HCT116 (cell line): ENCODE results near the gene HDAC7. TPM values are rescaled to one million over a fixed set of nuclear protein-coding genes. Genes with fewer than 3 reads are reported as not detected.
A peak's percentile ranks its signal among the peaks of the same experiment; 100 is the strongest.

Experiments used
- ATAC-seq: fragments of 200-7000 bp; cut with Tn5 transposase; 2 replicates; pipeline ENCODE4 v1.9.1; 2020; ENCODE audit warnings: mild to moderate bottlenecking, moderate library complexity
- BruUV-seq: library from RNA; stranded (reverse); fragments of 400-500 nt; replicated peaks from 2 replicates; lab custom pipeline; 2021; lab: Mats Ljungman, UMichigan
- CTCF ChIA-PET: fragments of 300-600 bp; sonication (Branson Sonifier 250); formaldehyde crosslinking; loops from one replicate; lab custom pipeline; 2021; ENCODE audit warnings: antibody characterized with exemption; lab: Charles Lee
- POLR2A ChIA-PET: fragments of 300-600, 350-600 bp; sonication (Branson Sonifier 250); formaldehyde crosslinking; loops from one replicate; lab custom pipeline; 2021; ENCODE audit warnings: antibody characterized with exemption; lab: Charles Lee
- RAD21 ChIA-PET, 2 experiments: fragments of 300-600 bp; sonication (Branson Sonifier 250); formaldehyde crosslinking; loops; one replicate each; lab custom pipeline; 2023; ENCODE audit warnings: low total read pairs in 2 of 2; ENCODE audit not compliant: uncharacterized antibody in 2 of 2, unreplicated experiment in 2 of 2, low non-redundant PET in 1 of 2; lab: Charles Lee
- DNase-seq: peaks from one replicate; pipeline ENCODE4 v3.0.0-alpha.2; 2010; ENCODE audit warnings: low read depth, low spot score
- H2AFZ ChIP-seq: fragments of 200-600 bp; shearing (Covaris generic), sonication (generic); 2 replicates; pipeline ENCODE4 v1.6.1; 2017; ENCODE audit warnings: low read depth, mixed run types, mixed read lengths, antibody characterized with exemption, low read length; ENCODE audit not compliant: poor library complexity, severe bottlenecking
- H3K27ac ChIP-seq: 2 replicates; pipeline ENCODE4 v1.5.1; 2012; ENCODE audit warnings: low read depth, low read length
- H3K27me3 ChIP-seq: fragments of 200-600 bp; sonication (generic); 2 replicates; pipeline ENCODE4 v1.6.1; 2016; ENCODE audit warnings: mixed run types, low read length, mixed read lengths; ENCODE audit not compliant: insufficient read depth
- H3K36me3 ChIP-seq, 2 experiments: fragments of 200-500 bp in 1 of 2; fragments of 200-600 bp in 1 of 2; sonication (Bioruptor generic) in 1 of 2; sonication (generic) in 1 of 2; 2 replicates each; pipeline versions ENCODE4 v1.5.1 to v1.6.1; 2014 to 2016; ENCODE audit warnings: low read length in 2 of 2, inconsistent platforms in 1 of 2, mixed read lengths in 1 of 2, mixed run types in 1 of 2; ENCODE audit not compliant: insufficient read depth in 2 of 2, control insufficient read depth in 1 of 2
- H3K4me1 ChIP-seq, 2 experiments: fragments of 200-600 bp in 1 of 2; sonication (generic) in 1 of 2; 2 replicates each; pipeline versions ENCODE4 v1.5.1 to v1.6.1; 2012 to 2017; ENCODE audit warnings: low read length in 2 of 2, inconsistent platforms in 1 of 2, mild to moderate bottlenecking in 1 of 2, mixed read lengths in 1 of 2, mixed run types in 1 of 2, moderate library complexity in 1 of 2; ENCODE audit not compliant: insufficient read depth in 2 of 2, control insufficient read depth in 1 of 2
- H3K4me2 ChIP-seq: fragments of 200-600 bp; sonication (generic); 2 replicates; pipeline ENCODE4 v1.6.1; 2017; ENCODE audit warnings: mixed run types, low read length, mixed read lengths
- H3K4me3 ChIP-seq, 2 experiments: fragments of 200-600 bp in 1 of 2; sonication (generic) in 1 of 2; replicated peaks in 1 of 2; 2 replicates each; pipeline ENCODE4 v1.5.1; 2011 to 2016; ENCODE audit warnings: low read length in 2 of 2, control low read depth in 1 of 2, low read depth in 1 of 2, mild to moderate bottlenecking in 1 of 2, mixed read lengths in 1 of 2, mixed run types in 1 of 2
- H3K79me2 ChIP-seq: fragments of 200-600 bp; sonication (generic); 2 replicates; pipeline ENCODE4 v1.6.1; 2017; ENCODE audit warnings: mild to moderate bottlenecking, mixed run types, low read length, moderate library complexity, mixed read lengths; ENCODE audit not compliant: insufficient read depth
- H3K9ac ChIP-seq: fragments of 200-600 bp; sonication (generic); 2 replicates; pipeline ENCODE4 v1.6.1; 2016; ENCODE audit warnings: low read length, mixed read lengths
- H3K9me2 ChIP-seq: fragments of 200-600 bp; sonication (generic), shearing (Covaris generic); 2 replicates; pipeline ENCODE4 v1.6.1; 2017; ENCODE audit warnings: mixed run types, mild to moderate bottlenecking, moderate library complexity; ENCODE audit not compliant: insufficient read depth
- H3K9me3 ChIP-seq, 2 experiments: fragments of 200-500 bp in 1 of 2; fragments of 200-600 bp in 1 of 2; sonication (Bioruptor generic) in 1 of 2; sonication (generic) in 1 of 2; 2 replicates each; pipeline ENCODE4 v1.6.1; 2014 to 2017; ENCODE audit warnings: low read length in 2 of 2, mixed read lengths in 2 of 2, inconsistent platforms in 1 of 2, low read depth in 1 of 2, mild to moderate bottlenecking in 1 of 2, mixed run types in 1 of 2, moderate library complexity in 1 of 2; ENCODE audit not compliant: control insufficient read depth in 1 of 2, insufficient read depth in 1 of 2
- H4K20me1 ChIP-seq: fragments of 200-600 bp; sonication (generic), shearing (Covaris generic); 2 replicates; pipeline ENCODE4 v1.6.1; 2017; ENCODE audit warnings: mixed run types, mild to moderate bottlenecking, moderate library complexity; ENCODE audit not compliant: insufficient read depth
- ATF3 ChIP-seq: IDR thresholded peaks from 2 replicates; pipeline ENCODE4 v1.6.1; 2012
- CBX3 ChIP-seq: IDR thresholded peaks from 2 replicates; pipeline ENCODE4 v1.6.1; 2012; ENCODE audit warnings: low read depth
- CEBPB ChIP-seq: IDR thresholded peaks from 2 replicates; pipeline ENCODE4 v1.6.1; 2012; ENCODE audit warnings: low read depth
- CTCF ChIP-seq, 3 experiments: fragments of 200-600 bp in 1 of 3; sonication (generic) in 1 of 3; IDR thresholded peaks in 2 of 3; conservative IDR thresholded peaks in 1 of 3; 2 replicates each; pipeline ENCODE4 v1.5.1; 2012 to 2017; ENCODE audit warnings: low read depth in 2 of 3, low read length in 2 of 3, antibody characterized with exemption in 1 of 3, borderline replicate concordance in 1 of 3, control low read depth in 1 of 3, mild to moderate bottlenecking in 1 of 3, mixed read lengths in 1 of 3, mixed run types in 1 of 3, moderate library complexity in 1 of 3; ENCODE audit not compliant: insufficient read depth in 1 of 3
- ELF1 ChIP-seq: IDR thresholded peaks from 2 replicates; pipeline ENCODE4 v1.6.1; 2012; ENCODE audit warnings: low read depth, borderline replicate concordance
- EZH2 ChIP-seq: fragments of 200-600 bp; sonication (generic); IDR thresholded peaks from 2 replicates; pipeline ENCODE4 v1.6.1; 2017; ENCODE audit warnings: antibody characterized with exemption, mixed run types
- EZH2phosphoT487 ChIP-seq: fragments of 200-600 bp; IDR thresholded peaks from 2 replicates; pipeline ENCODE4 v1.6.1; 2018; ENCODE audit warnings: antibody characterized with exemption, borderline replicate concordance
- JUND ChIP-seq: IDR thresholded peaks from 2 replicates; pipeline ENCODE4 v1.6.1; 2012
- MAX ChIP-seq: IDR thresholded peaks from 2 replicates; pipeline ENCODE4 v1.6.1; 2012
- POLR2A ChIP-seq: IDR thresholded peaks from 2 replicates; pipeline ENCODE4 v1.7.0; 2011; ENCODE audit warnings: borderline replicate concordance; ENCODE audit not compliant: insufficient read depth, insufficient read length; ENCODE audit errors: extremely low read depth
- POLR2AphosphoS5 ChIP-seq: IDR thresholded peaks from 2 replicates; pipeline ENCODE4 v1.6.1; 2011; ENCODE audit warnings: mild to moderate bottlenecking, low read depth, low read length, moderate library complexity
- RAD21 ChIP-seq: IDR thresholded peaks from 2 replicates; pipeline ENCODE4 v1.6.1; 2012; ENCODE audit warnings: low read depth, mild to moderate bottlenecking
- REST ChIP-seq: IDR thresholded peaks from 2 replicates; pipeline ENCODE4 v1.6.1; 2012; ENCODE audit warnings: low read depth
- SIN3A ChIP-seq: IDR thresholded peaks from 2 replicates; pipeline ENCODE4 v1.6.1; 2012; ENCODE audit warnings: low read depth
- SP1 ChIP-seq: IDR thresholded peaks from 2 replicates; pipeline ENCODE4 v1.6.1; 2012; ENCODE audit warnings: low read depth
- SRF ChIP-seq: IDR thresholded peaks from 2 replicates; pipeline ENCODE4 v1.6.1; 2012; ENCODE audit warnings: low read depth
- YY1 ChIP-seq: IDR thresholded peaks from 2 replicates; pipeline ENCODE4 v1.6.1; 2011; ENCODE audit warnings: low read length, low read depth, moderate library complexity, mild to moderate bottlenecking; ENCODE audit not compliant: insufficient replicate concordance; ENCODE audit errors: extremely low read depth
- ZFX ChIP-seq: fragments of 450-650 bp; IDR thresholded peaks from 2 replicates; pipeline ENCODE4 v1.6.1; 2017
- ZNF274 ChIP-seq: fragments of 200-500 bp; sonication (Bioruptor generic); IDR thresholded peaks from 2 replicates; pipeline ENCODE4 v1.6.1; 2014; ENCODE audit warnings: mild to moderate bottlenecking, low read depth, low read length, inconsistent platforms
- intact Hi-C: fragments of 100-400 bp; cut with micrococcal nuclease; formaldehyde crosslinking; loops from 2 replicates; pipeline ENCODE4 v1.10.0; 2022
- total RNA-seq: library from RNA; stranded (reverse); gene quantifications from one replicate; pipeline ENCODE4 v1.2.1, GENCODE V29; 2021; ENCODE audit not compliant: unreplicated experiment

The HDAC7 gene
- total RNA-seq, 1 experiment from 2014 or later: 38.1 TPM

- DNase-seq (no peak), ATAC-seq (peak; percentile 25; the same call in 1 of the 2 replicates)
- Histone ChIP-seq H3K79me2 (no peaks in the 10 kb centered on the region), H3K4me3 (no peak overlapping the region), H3K36me3 (no peaks in the 10 kb centered on the region), H3K27me3 (no peaks in the 10 kb centered on the region), H3K4me2 (peak overlapping the region; percentile 60), H3K9me3 (no peaks in the 10 kb centered on the region), H4K20me1 (no peaks in the 10 kb centered on the region), H3K27ac (no peak overlapping the region), H3K9ac (no peak overlapping the region), H3K4me1 (peaks cover 12 to 27% of the 10 kb centered on the region in 2 experiments), H2AFZ (no peak overlapping the region), H3K9me2 (no peaks in the 10 kb centered on the region)
- TF ChIP-seq CBX3: no peak
- TF ChIP-seq SRF: no peak
- no peak for TF ChIP-seq SIN3A
- TF ChIP-seq JUND: no peak
- no peak for TF ChIP-seq POLR2AphosphoS5
- TF ChIP-seq ZFX: no peak
- TF ChIP-seq CEBPB: no peak
- TF ChIP-seq ATF3: no peak
- TF ChIP-seq RAD21: no peak
- TF ChIP-seq EZH2: no peak
- no peak for TF ChIP-seq SP1
- TF ChIP-seq POLR2A: no peak
- TF ChIP-seq ZNF274: no peak
- no peak for TF ChIP-seq REST
- no peak for TF ChIP-seq EZH2phosphoT487
- TF ChIP-seq CTCF (IDR thresholded peaks at IDR 0.05 in 2 of 3, conservative IDR thresholded peaks at IDR 0.05 in 1 of 3; ENCODE audit: borderline replicate concordance in 1 of 3, insufficient read depth in 1 of 3, low read depth in 2 of 3, low read length in 2 of 3): no peak
- no peak for TF ChIP-seq MAX
- no peak for TF ChIP-seq ELF1
- no peak for TF ChIP-seq YY1
- intact Hi-C loops: no loop called here
- ChIA-PET POLR2A (no interaction called here), RAD21 (interaction anchor here (2.8 to 4.4 kb wide), 2 partner anchors 25 to 26 kb away, joined by 29 to 61 read pairs; no protein-coding TSS in a partner anchor), CTCF (interaction anchor here (0.7 to 6.4 kb wide), 8 partner anchors 9 to 736 kb away, joined by 3 to 197 read pairs (median 18); no protein-coding TSS in a partner anchor)
- no TSS peak for BruUV-seq
Observed at GRCh38 chr12:47768323-47768811, 51.3 kb downstream of the HDAC7 start.
